B cell (primary cell): Measurements from ENCODE around the gene MYO1B. TPM values are rescaled to one million over a fixed set of nuclear protein-coding genes. Genes with fewer than 3 reads are reported as not detected.

ENCODE experiments used
- ATAC-seq: fragments of 200-7000 bp; cut with Tn5 transposase; one replicate; pipeline ENCODE4 v1.10.0; 2021; ENCODE audit warnings: low read depth, mild to moderate bottlenecking, moderate number of reproducible peaks, moderate library complexity
- CTCF ChIA-PET: fragments of 350-600 bp; sonication (Branson Sonifier 250); formaldehyde crosslinking; loops from one replicate; lab custom pipeline; 2021; ENCODE audit warnings: antibody characterized with exemption, inconsistent platforms; lab: Charles Lee
- POLR2A ChIA-PET: fragments of 350-600 bp; sonication (Branson Sonifier 250); formaldehyde crosslinking; loops from one replicate; lab custom pipeline; 2021; ENCODE audit warnings: antibody characterized with exemption; lab: Charles Lee
- DNase-seq: peaks from one replicate; pipeline ENCODE4 v3.0.0; 2013
- H2AFZ ChIP-seq: 2 replicates; pipeline ENCODE4 v1.6.1; 2012; ENCODE audit warnings: mild to moderate bottlenecking, low read depth, low read length; ENCODE audit not compliant: insufficient read depth, poor library complexity, severe bottlenecking
- H3K27ac ChIP-seq, 2 donors: 1 replicate in 1 of 2; 2 replicates in 1 of 2; pipeline ENCODE4 v1.5.1; 2012 to 2013; ENCODE audit warnings: low read length in 2 of 2, mild to moderate bottlenecking in 2 of 2, moderate library complexity in 1 of 2
- H3K27me3 ChIP-seq, 4 experiments: fragments of 200-600 bp in 1 of 4; sonication (generic) in 1 of 4; replicated peaks in 1 of 4; 1 replicate in 2 of 4; 2 replicates in 2 of 4; pipeline versions ENCODE4 v1.6.1 to v1.7.0; 2013 to 2016; ENCODE audit warnings: low read length in 3 of 4, mild to moderate bottlenecking in 2 of 4, mixed read lengths in 1 of 4, moderate library complexity in 1 of 4; ENCODE audit not compliant: insufficient read depth in 4 of 4, control insufficient read depth in 3 of 4; ENCODE audit errors: control extremely low read depth in 1 of 4
- H3K36me3 ChIP-seq, 2 experiments: replicated peaks in 1 of 2; 1 replicate in 1 of 2; 2 replicates in 1 of 2; pipeline versions ENCODE4 v1.6.1 to v1.7.1; 2013; ENCODE audit warnings: low read length in 1 of 2; ENCODE audit not compliant: insufficient read depth in 2 of 2, control insufficient read depth in 1 of 2; ENCODE audit errors: control extremely low read depth in 1 of 2, extremely low read depth in 1 of 2
- H3K4me1 ChIP-seq, 2 donors: fragments of 200-600 bp in 1 of 2; sonication (generic) in 1 of 2; 1 replicate in 1 of 2; 2 replicates in 1 of 2; pipeline versions ENCODE4 v1.5.1 to v1.6.1; 2013 to 2017; ENCODE audit warnings: low read length in 2 of 2; ENCODE audit not compliant: control insufficient read depth in 2 of 2, insufficient read depth in 2 of 2
- H3K4me2 ChIP-seq: replicated peaks from 2 replicates; pipeline ENCODE3; 2012; ENCODE audit warnings: mild to moderate bottlenecking, low read depth, low read length; ENCODE audit not compliant: poor library complexity, severe bottlenecking
- H3K4me3 ChIP-seq, 5 experiments: fragments of 200-600 bp in 1 of 5; sonication (generic) in 1 of 5; 1 replicate in 3 of 5; 2 replicates in 2 of 5; pipeline versions ENCODE4 v1.5.1 to v1.7.0; 2011 to 2016; ENCODE audit warnings: low read length in 4 of 5, mild to moderate bottlenecking in 4 of 5, low read depth in 2 of 5, control low read depth in 1 of 5, moderate library complexity in 1 of 5; ENCODE audit not compliant: insufficient read depth in 1 of 5; ENCODE audit errors: control extremely low read depth in 1 of 5, extremely low read depth in 1 of 5
- H3K79me2 ChIP-seq: fragments of 200-600 bp; sonication (generic); one replicate; pipeline ENCODE4 v1.6.0; 2016; ENCODE audit warnings: low read length; ENCODE audit not compliant: control insufficient read depth, insufficient read depth
- H3K9ac ChIP-seq: fragments of 200-600 bp; sonication (generic); 2 replicates; pipeline ENCODE4 v1.6.1; 2017; ENCODE audit warnings: mild to moderate bottlenecking, low read length, moderate library complexity
- H3K9me3 ChIP-seq, 3 donors: one replicate each; pipeline versions ENCODE4 v1.6.1 to v1.7.1; 2013; ENCODE audit warnings: low read length in 2 of 3; ENCODE audit not compliant: control insufficient read depth in 2 of 3, insufficient read depth in 1 of 3; ENCODE audit errors: control extremely low read depth in 1 of 3
- H4K20me1 ChIP-seq: 2 replicates; pipeline ENCODE4 v1.6.0; 2012; ENCODE audit warnings: mild to moderate bottlenecking, low read length; ENCODE audit not compliant: insufficient read depth, control insufficient read depth, poor library complexity, severe bottlenecking
- H3K27ac Mint-ChIP-seq: one replicate; pipeline ENCODE4 v1.8.0; 2021; ENCODE audit warnings: mixed read lengths
- H3K27me3 Mint-ChIP-seq: one replicate; pipeline ENCODE4 v1.8.0; 2021; ENCODE audit warnings: mixed read lengths
- H3K4me1 Mint-ChIP-seq: one replicate; pipeline ENCODE4 v1.8.0; 2021; ENCODE audit warnings: mixed read lengths
- H3K4me3 Mint-ChIP-seq: one replicate; pipeline ENCODE4 v1.8.0; 2021; ENCODE audit warnings: mixed read lengths
- H3K9me3 Mint-ChIP-seq: one replicate; pipeline ENCODE4 v1.8.0; 2022; ENCODE audit warnings: mixed read lengths; ENCODE audit not compliant: insufficient read depth
- EZH2 ChIP-seq: IDR thresholded peaks from 2 replicates; pipeline ENCODE4 v1.6.1; 2012; ENCODE audit warnings: borderline replicate concordance, low read depth, mild to moderate bottlenecking, moderate library complexity, low read length; ENCODE audit not compliant: insufficient read depth, poor library complexity, severe bottlenecking
- WGBS: methylation state at CpG from one replicate; pipeline ENCODE4 v1.1.5; 2013; ENCODE audit warnings: missing lambda C conversion rate; ENCODE audit not compliant: insufficient coverage; 5-methylcytosine and 5-hydroxymethylcytosine counted together
- intact Hi-C: fragments of 100-400 bp; cut with micrococcal nuclease; formaldehyde crosslinking; loops from one replicate; pipeline ENCODE4 v1.10.0; 2022
- polyA plus RNA-seq: library from polyadenylated mRNA; depleted of rRNA; stranded (reverse); fragments of >200 nt; gene quantifications from 2 replicates; pipeline ENCODE4 v1.2.3, GENCODE V29; 2012
- total RNA-seq, 2 donors: library from RNA; stranded (reverse); fragments of 120-200 nt in 1 of 2; gene quantifications; 1 replicate in 1 of 2; 2 replicates in 1 of 2; pipeline versions ENCODE4 v1.2.3 to v1.2.4, GENCODE V29; 2013 to 2022
- TF ChIP-seq, protein P1 (sequence below): fragments of 200-600 bp; IDR thresholded peaks from one replicate; pipeline ENCODE4 v1.8.0; 2022; ENCODE audit warnings: antibody characterized with exemption, mild to moderate bottlenecking

MYO1B gene
- total and polyA plus RNA-seq, 2 donors (not counting 1 experiment from before 2014, with no cell fraction given): 0.67 to 4.4 TPM

DNA sequence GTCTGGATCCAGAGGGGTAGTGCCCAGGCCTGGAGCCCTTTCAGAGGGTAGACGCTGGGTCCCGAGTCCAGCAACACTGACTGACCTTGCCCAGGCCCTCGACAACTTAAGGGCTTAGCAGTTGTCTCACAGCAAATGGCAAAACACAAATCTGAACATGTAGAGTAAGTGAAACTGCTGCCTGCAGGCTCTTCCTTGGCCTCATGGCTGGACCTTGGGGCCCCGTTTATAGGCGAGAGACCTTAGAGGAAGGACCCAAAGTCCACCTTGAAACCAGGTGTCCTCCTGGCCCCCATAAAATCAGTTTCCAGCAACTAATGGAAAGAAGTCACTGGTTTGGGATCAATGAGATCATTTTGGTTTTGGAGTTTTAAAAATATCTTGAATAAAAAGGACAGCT, 154.4 kb downstream of the MYO1B start:
- H3K4me3 Mint-ChIP-seq: no peak overlapping the region
- no peaks in the 10 kb centered on the region for H4K20me1 ChIP-seq
- WGBS: 96% methylated on average over 5 of the region's 5 CpGs
- no peaks in the 10 kb centered on the region for H3K27me3 ChIP-seq
- H3K4me3 ChIP-seq: no peak overlapping the region
- H3K4me2 ChIP-seq: no peak overlapping the region
- TF ChIP-seq, protein P1, sequence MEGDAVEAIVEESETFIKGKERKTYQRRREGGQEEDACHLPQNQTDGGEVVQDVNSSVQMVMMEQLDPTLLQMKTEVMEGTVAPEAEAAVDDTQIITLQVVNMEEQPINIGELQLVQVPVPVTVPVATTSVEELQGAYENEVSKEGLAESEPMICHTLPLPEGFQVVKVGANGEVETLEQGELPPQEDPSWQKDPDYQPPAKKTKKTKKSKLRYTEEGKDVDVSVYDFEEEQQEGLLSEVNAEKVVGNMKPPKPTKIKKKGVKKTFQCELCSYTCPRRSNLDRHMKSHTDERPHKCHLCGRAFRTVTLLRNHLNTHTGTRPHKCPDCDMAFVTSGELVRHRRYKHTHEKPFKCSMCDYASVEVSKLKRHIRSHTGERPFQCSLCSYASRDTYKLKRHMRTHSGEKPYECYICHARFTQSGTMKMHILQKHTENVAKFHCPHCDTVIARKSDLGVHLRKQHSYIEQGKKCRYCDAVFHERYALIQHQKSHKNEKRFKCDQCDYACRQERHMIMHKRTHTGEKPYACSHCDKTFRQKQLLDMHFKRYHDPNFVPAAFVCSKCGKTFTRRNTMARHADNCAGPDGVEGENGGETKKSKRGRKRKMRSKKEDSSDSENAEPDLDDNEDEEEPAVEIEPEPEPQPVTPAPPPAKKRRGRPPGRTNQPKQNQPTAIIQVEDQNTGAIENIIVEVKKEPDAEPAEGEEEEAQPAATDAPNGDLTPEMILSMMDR: no peak
- TF ChIP-seq EZH2: no peak
- ChIA-PET POLR2A (no interaction called here), CTCF (no interaction called here)
- intact Hi-C loops: no loop called here
- H3K9me3 ChIP-seq: no peaks in the 10 kb centered on the region
- no peaks in the 10 kb centered on the region for H3K79me2 ChIP-seq
- no peaks in the 10 kb centered on the region for H3K4me1 ChIP-seq
- H3K27me3 Mint-ChIP-seq: no peaks in the 10 kb centered on the region
- H3K9ac ChIP-seq: no peak overlapping the region
- H3K9me3 Mint-ChIP-seq: no peaks in the 10 kb centered on the region
- ATAC-seq (no peak), DNase-seq (no peak)
- H3K36me3 ChIP-seq: no peaks in the 10 kb centered on the region
- H3K27ac Mint-ChIP-seq: no peak overlapping the region
- H3K4me1 Mint-ChIP-seq: no peaks in the 10 kb centered on the region
- H3K27ac ChIP-seq: no peak overlapping the region
- H2AFZ ChIP-seq: no peak overlapping the region

DNA sequence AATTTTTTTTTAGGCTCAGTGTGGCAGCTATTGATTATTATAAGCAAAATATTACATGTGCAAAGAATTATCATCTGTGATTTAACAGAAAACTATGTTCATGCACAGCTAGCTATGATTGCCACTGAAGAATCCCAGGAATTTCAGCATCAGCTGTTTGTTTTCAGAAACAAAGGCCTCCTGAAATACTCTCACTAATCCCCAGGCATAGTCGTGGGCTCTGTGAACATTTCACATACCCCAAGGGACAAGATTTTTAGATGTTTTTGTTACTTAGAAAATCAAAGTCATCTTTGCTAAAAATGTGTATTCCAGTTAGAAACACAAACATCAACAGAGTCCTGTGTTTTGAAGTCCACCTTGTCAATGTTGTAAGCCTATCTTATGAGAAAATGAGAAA, 156.1 kb downstream of the MYO1B start:
- DNase-seq (no peak), ATAC-seq (no peak)
- Mint-ChIP-seq H3K9me3 (no peaks in the 10 kb centered on the region), H3K4me1 (no peaks in the 10 kb centered on the region), H3K27ac (no peak overlapping the region), H3K4me3 (no peak overlapping the region), H3K27me3 (no peaks in the 10 kb centered on the region)
- Histone ChIP-seq H4K20me1 (no peaks in the 10 kb centered on the region), H3K79me2 (no peaks in the 10 kb centered on the region), H3K27me3 (no peaks in the 10 kb centered on the region), H3K36me3 (no peaks in the 10 kb centered on the region), H2AFZ (no peak overlapping the region), H3K4me3 (no peak overlapping the region), H3K27ac (no peak overlapping the region), H3K9me3 (no peaks in the 10 kb centered on the region), H3K4me1 (no peaks in the 10 kb centered on the region), H3K9ac (no peak overlapping the region), H3K4me2 (no peak overlapping the region)
- TF ChIP-seq, protein P1: no peak
- TF ChIP-seq EZH2: no peak
- POLR2A ChIA-PET: no interaction called here
- intact Hi-C loops: no loop called here
- CTCF ChIA-PET: no interaction called here
- WGBS: no CpG with 5 or more reads among the region's 1 CpG
